Activated T-cell treated with anti-CD3 and anti-CD28 coated beads, Interleukin-2, amount 50 U/mL, for 1 hour (primary cell): Measurements from ENCODE around the gene MIS18A.

Source experiments
- DNase-seq: peaks from one replicate; pipeline ENCODE4 v3.0.0-alpha.2; 2020

Gene MIS18A

DNA sequence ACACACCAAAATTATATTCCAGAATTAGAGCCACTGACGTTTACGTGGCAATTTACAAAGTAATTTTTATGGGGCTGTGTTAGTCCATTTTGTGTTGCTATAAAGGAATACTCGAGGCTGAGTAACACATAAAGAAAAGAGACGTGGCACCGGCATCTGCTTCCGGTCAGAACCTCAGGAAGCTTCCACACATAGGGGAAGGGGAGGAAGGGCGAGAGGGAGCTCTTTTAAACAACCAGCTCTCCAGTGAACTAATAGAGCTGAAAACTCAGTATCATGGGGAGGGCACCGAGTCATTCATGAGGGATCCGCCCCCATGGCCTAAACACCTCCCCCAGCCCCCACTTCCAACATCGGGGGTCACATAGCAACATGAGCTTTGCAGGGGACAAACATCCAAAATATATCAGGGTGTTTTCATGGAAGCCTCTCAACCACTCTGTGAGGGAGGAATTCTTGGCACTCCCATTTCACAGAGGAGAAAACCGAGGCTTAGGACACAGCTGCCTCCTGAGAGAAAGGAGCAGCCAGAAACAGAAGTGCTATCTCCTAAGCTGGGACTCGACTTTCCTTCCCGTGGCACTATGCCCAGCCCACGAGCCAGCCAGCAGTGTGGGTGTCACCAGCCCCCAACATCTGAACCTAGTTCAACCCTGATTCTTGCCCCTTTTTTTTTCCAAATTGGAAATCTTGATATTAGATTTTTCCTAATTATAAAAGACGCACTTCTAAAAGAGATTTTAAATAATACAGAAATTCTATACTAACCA lies 29.2 kb downstream of the MIS18A start:
- DNase-seq, result no peak

DNA sequence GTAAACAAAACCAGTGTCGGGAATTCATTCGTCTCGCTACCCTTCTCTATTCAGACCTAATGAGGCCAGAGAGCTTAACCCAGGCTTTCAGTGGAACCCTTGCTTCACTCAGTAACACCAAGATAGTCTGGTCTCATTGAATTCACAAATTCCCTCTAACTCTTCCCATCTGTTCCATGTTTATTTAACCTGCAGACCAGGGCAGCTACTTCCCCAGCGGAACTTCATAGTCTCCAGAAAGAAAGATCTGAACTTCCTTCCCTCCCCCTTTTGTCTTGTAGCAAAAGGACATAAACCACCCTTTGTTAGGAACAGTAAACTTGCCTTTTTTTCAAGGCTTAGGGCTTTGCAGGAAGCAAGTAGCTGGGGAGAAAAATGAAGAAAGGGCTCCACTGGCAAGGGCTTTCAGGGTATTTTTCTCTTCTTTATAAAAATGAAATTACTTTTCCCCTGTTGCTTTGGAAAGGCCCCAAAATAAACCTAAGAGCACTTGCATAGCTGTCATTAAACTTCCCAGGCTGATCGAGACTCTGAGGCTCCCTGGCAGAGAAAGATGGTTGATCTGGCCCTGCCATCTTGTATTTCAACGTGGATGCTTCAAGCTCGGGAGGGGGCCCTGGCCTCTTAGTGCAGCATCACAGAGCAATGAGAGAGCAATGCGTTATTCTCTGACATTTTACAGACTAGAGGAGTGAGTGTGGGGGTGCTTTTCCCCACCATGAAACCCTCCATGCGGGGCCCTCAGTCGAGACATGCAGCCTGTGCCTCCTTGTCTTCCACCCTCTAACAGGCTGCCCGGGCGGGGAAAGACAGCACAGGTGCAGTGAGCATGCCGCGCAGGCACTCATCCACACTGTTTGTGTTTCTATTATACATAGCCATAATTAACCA lies 30.0 kb downstream of the MIS18A start:
- no peak for DNase-seq

DNA sequence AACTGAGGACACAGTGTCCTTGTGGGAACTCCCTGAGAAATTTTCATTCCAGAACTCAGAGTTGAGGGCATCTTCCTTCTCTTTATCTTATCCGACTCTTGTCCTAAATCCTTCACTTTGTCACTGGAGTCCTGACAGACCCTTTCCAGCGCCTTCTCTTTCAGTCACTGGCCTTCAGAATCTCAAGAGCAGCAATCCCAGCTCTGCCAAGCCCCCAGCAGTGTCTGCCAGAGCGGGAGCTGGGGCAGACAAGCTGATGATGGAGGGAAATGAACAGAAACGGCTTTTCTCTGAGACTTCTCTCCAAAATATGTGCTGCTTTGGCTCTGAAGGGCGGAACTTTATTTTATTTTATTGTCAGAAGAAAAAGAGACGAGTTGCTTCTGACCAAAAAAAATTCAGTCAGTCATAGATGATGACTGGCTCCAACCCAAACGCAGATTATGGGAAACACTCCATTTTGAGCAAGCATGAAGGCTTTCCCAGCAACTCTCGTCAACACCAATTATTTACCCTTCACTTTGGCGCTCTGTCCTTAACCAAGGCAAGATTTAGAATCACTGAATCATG lies 32.2 kb downstream of the MIS18A start:
- DNase-seq, result no peak

DNA sequence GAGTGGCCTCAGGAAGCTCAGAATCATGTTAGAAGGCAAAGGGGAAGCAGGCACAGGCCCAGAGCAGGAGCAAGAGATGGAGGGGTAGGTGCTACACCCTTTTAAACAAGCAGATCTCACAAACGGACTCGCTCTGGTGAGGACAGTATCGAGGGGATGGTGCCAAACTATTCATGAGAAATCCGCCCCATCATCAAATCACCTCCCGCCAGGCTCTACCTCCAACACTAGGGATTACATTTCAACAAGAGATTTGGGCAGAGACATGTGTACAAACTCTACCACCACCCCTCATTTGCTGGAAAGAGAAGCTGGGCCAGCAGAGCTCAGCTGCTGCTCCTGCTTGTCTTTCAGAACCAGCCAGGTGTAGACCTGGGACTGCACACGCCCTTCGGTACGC lies 32.9 kb downstream of the MIS18A start:
- DNase-seq, result no peak

DNA sequence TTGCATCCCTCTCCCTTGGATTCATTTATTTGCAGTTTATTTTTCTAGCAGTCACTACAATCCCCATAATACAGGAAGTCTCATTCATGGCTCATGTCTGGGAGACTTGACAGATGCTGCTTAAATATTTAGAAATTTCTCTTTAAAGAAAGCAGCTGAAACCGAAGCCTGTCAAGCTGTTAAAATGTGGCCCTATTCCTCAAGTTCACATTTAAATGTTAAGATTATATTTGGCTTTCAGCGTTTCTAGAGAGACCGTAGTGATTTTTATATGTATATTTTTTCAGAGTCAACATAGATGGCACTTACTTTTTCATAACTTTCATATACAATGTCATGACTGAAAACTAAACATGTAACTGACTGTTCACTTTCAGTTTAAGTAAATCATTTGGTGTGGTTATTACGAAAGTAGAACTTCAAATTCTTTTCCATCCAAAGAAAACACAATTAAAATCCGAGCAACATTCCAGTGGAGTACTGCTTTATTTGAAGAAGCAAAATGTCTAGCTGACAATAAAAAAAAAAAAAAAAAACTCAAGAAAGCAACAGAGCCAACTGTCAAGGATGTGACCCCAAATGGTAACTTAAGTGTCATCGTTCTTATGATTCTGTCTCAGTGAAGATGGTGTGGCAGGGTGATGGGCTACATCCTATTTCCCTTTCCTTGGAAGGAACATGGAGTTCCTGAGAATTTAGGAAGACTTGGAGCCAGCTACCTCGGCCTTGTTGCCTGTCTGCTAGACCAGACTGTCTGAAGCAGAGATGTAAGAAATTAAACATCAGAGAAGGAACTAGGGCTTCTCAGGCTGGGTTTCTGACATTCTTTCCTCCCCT lies 37.8 kb downstream of the MIS18A start:
- no peak for DNase-seq

DNA sequence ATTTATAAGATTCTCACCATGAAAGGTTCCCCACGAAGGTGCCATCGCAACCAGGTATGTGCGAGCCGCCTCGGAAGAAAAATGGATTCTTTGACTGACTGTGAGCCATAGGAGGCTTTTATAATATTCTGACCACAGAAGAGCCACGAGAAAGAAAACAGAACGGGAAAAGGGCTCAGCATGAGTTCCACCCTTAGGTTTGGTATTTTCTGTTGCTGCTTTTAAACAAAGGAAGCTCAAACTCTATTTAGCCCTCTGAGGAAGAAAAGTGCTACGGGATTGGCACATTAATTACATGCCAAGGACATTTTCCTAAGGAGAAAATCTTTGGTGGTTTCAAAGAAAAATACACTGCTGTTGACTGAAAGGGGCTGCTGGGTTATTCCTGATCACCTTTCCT lies 39.3 kb downstream of the MIS18A start:
- DNase-seq, result no peak

DNA sequence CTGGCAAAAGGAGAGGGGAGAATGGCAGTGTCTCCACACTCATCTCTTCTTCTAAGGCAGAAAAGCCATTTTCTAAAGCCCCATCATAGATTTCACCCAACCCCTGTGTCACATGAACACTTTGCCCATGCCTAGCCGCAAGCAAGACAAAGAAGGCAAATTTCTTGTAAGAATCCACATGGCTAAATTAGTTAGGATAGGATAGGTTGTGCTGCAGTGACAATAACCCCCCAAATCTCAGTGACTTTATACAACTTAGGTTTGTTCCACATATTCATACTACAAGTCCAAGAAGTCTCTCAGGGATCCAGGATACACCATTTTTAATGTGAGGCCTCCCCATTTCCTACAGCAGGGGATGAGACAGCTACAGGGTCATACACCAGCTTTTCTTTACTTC lies 40.8 kb downstream of the MIS18A start:
- no peak for DNase-seq

DNA sequence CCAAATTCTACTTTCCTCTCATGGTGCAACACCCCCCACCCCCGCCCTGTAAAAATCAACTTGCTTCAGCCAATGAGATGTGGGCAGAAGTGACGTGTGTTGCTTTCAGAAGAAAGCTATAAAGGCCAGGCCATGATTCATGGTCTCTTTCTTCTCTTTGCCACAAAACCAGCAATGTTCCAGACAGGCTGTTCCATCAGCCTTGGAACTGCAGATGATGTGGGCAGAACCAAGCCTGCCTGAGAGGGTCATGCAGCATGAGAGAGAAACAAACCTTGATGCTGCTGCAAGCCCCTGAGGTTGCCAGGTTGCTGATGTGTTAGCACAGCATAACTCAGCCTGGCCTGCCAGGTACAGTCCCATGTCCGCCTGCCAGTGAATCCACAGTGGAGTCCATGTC lies 41.8 kb downstream of the MIS18A start:
- no peak for DNase-seq

DNA sequence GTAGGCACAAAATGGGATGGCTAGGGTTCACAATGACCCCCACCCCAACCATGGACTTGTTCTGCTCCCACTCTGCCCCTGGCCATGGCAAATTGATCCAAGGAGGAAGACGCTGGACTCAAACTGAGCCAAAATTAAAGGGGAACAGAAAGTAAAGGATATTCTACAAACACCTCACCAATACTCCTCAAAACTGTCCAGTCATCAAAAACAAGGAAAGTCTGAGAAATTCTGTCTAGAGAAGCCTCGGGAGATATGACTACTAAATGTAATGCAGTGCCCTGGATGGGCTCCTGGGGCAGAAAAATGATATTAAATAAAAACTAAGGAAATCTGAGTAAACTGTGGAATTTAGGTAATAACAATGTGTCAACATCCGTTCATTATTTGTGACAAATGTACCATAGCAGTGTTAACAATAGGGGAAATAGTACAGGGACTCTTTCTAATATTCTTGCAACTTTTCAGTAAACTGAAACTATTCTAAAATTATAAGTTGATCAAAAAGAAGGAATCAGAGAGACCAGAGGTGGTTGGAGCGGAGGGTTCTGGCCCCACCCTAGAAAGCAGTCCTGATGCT lies 45.0 kb downstream of the MIS18A start:
- DNase-seq, result no peak

DNA sequence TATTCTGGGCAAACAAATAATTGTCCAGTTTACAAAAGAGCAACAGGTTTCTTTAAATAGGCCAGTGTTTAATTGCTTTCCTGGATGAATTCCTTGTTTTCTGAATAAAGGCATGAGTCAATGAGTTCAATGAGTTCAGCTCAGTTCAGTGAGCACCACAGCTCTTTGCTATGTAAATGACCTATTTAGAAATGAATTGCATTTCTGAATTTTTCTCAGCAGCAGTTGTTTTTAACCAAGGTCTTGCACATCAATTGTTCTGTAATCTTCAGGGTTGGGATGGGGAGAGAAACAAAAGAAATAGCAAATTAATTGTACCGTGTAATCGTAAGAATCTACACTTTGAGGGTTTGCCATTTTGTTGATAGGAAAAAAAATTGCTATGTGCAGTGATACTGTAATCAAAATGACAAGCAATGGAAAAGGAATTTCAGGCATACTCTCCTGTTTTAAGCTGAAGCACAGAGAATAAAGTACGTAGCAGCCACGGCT lies 45.7 kb downstream of the MIS18A start:
- DNase-seq, result no peak

DNA sequence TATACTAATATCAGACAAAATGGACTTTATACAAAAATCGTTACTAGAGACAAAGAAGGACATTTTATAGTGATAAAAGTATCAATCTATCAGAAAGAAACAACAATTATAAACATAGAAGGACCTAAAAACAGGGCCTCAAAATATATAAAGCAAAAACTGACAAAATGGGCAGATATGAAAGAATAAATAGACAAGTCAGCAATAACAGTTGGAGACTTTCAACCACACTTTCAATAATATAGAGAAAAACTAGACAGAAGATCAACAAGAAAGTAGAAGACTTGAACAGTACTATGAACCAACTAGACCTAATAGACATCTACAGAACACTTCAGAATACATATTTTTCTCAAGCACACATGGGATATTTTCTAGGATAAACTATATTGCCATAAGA lies 52.4 kb downstream of the MIS18A start:
- no peak for DNase-seq
